ENCODE data around the gene GLIS1. TPM values are rescaled to one million over a fixed set of nuclear protein-coding genes. Genes with fewer than 3 reads are reported as not detected.

The GLIS1 gene
- total RNA-seq, 1 experiment from 2014 or later = 0.42 TPM

GRCh38 chr1:53510215-53510614 lies 228.7 kb downstream of the GLIS1 start:
- H3K4me3 ChIP-seq (ENCODE audit: insufficient read depth, low read depth, low read length) = no peak overlapping the region
- no peaks in the 10 kb centered on the region for H3K36me3 ChIP-seq (replicated peaks; ENCODE audit: control insufficient read depth, insufficient read depth, low read length)
- DNase-seq = no peak
- no peaks in the 10 kb centered on the region; the same call in 1 of the 2 replicates for H3K27me3 ChIP-seq (ENCODE audit: control insufficient read depth, insufficient read depth, low read length)

GRCh38 chr1:53509775-53510174 lies 229.2 kb downstream of the GLIS1 start:
- no peaks in the 10 kb centered on the region; the same call in 1 of the 2 replicates for H3K27me3 ChIP-seq (ENCODE audit: control insufficient read depth, insufficient read depth, low read length)
- DNase-seq = no peak
- H3K4me3 ChIP-seq (ENCODE audit: insufficient read depth, low read depth, low read length) = no peak overlapping the region

GRCh38 chr1:53508991-53509666 lies 229.8 kb downstream of the GLIS1 start:
- Histone ChIP-seq H3K4me3 (ENCODE audit: insufficient read depth, low read depth, low read length) (no peak overlapping the region), H3K27me3 (ENCODE audit: control insufficient read depth, insufficient read depth, low read length) (peaks cover under 1% of the 10 kb centered on the region; the same call in 1 of the 2 replicates), H3K36me3 (replicated peaks; ENCODE audit: control insufficient read depth, insufficient read depth, low read length) (no peaks in the 10 kb centered on the region)
- no peak for DNase-seq

More at GRCh38 chr1:53509775-53510174, 229.2 kb downstream of the GLIS1 start:
- H3K36me3 ChIP-seq (replicated peaks; ENCODE audit: control insufficient read depth, insufficient read depth, low read length) = no peaks in the 10 kb centered on the region

- no peaks in the 10 kb centered on the region for H3K36me3 ChIP-seq (replicated peaks; ENCODE audit: control insufficient read depth, insufficient read depth, low read length)
- peaks cover 2% of the 10 kb centered on the region; the same call in 1 of the 2 replicates for H3K27me3 ChIP-seq (ENCODE audit: control insufficient read depth, insufficient read depth, low read length)
- DNase-seq = no peak
- no peak overlapping the region for H3K4me3 ChIP-seq (ENCODE audit: insufficient read depth, low read depth, low read length)
Observed at GRCh38 chr1:53508056-53508990, 230.6 kb downstream of the GLIS1 start.

GRCh38 chr1:53507116-53507820 lies 231.7 kb downstream of the GLIS1 start:
- H3K27me3 ChIP-seq (ENCODE audit: control insufficient read depth, insufficient read depth, low read length) = peaks cover 2% of the 10 kb centered on the region; the same call in 1 of the 2 replicates
- no peaks in the 10 kb centered on the region for H3K36me3 ChIP-seq (replicated peaks; ENCODE audit: control insufficient read depth, insufficient read depth, low read length)
- no peak overlapping the region for H3K4me3 ChIP-seq (ENCODE audit: insufficient read depth, low read depth, low read length)
- DNase-seq = peak; percentile 70

- Histone ChIP-seq H3K27me3 (ENCODE audit: control insufficient read depth, insufficient read depth, low read length) (peaks cover 2% of the 10 kb centered on the region; the same call in 1 of the 2 replicates), H3K36me3 (replicated peaks; ENCODE audit: control insufficient read depth, insufficient read depth, low read length) (no peaks in the 10 kb centered on the region), H3K4me3 (ENCODE audit: insufficient read depth, low read depth, low read length) (no peak overlapping the region)
- DNase-seq = no peak
Observed at GRCh38 chr1:53506355-53507050, 232.5 kb downstream of the GLIS1 start.

- Histone ChIP-seq H3K36me3 (replicated peaks; ENCODE audit: control insufficient read depth, insufficient read depth, low read length) (no peaks in the 10 kb centered on the region), H3K4me3 (ENCODE audit: insufficient read depth, low read depth, low read length) (no peak overlapping the region), H3K27me3 (ENCODE audit: control insufficient read depth, insufficient read depth, low read length) (peaks cover 2% of the 10 kb centered on the region; the same call in 1 of the 2 replicates)
- DNase-seq = no peak
Observed at GRCh38 chr1:53505891-53506290, 233.1 kb downstream of the GLIS1 start.

- Histone ChIP-seq H3K4me3 (ENCODE audit: insufficient read depth, low read depth, low read length) (no peak overlapping the region), H3K27me3 (ENCODE audit: control insufficient read depth, insufficient read depth, low read length) (peaks cover 2% of the 10 kb centered on the region; the same call in 1 of the 2 replicates), H3K36me3 (replicated peaks; ENCODE audit: control insufficient read depth, insufficient read depth, low read length) (no peaks in the 10 kb centered on the region)
- no peak for DNase-seq
Observed at GRCh38 chr1:53505401-53505800, 233.6 kb downstream of the GLIS1 start.

- H3K27me3 ChIP-seq (ENCODE audit: control insufficient read depth, insufficient read depth, low read length) = peaks cover 2% of the 10 kb centered on the region; the same call in 1 of the 2 replicates
- H3K36me3 ChIP-seq (replicated peaks; ENCODE audit: control insufficient read depth, insufficient read depth, low read length) = no peaks in the 10 kb centered on the region
- no peak overlapping the region for H3K4me3 ChIP-seq (ENCODE audit: insufficient read depth, low read depth, low read length)
- DNase-seq = no peak
Observed at GRCh38 chr1:53504901-53505300, 234.1 kb downstream of the GLIS1 start.

GRCh38 chr1:53503433-53504217 lies 235.3 kb downstream of the GLIS1 start:
- no peak overlapping the region for H3K4me3 ChIP-seq (ENCODE audit: insufficient read depth, low read depth, low read length)
- DNase-seq = peak; percentile 78
- no peaks in the 10 kb centered on the region for H3K36me3 ChIP-seq (replicated peaks; ENCODE audit: control insufficient read depth, insufficient read depth, low read length)
- peaks cover 2% of the 10 kb centered on the region; the same call in 1 of the 2 replicates for H3K27me3 ChIP-seq (ENCODE audit: control insufficient read depth, insufficient read depth, low read length)

GRCh38 chr1:53502641-53503432 lies 236.1 kb downstream of the GLIS1 start:
- DNase-seq = peak; percentile 65
- Histone ChIP-seq H3K4me3 (ENCODE audit: insufficient read depth, low read depth, low read length) (no peak overlapping the region), H3K27me3 (ENCODE audit: control insufficient read depth, insufficient read depth, low read length) (peaks cover 2% of the 10 kb centered on the region; the same call in 1 of the 2 replicates), H3K36me3 (replicated peaks; ENCODE audit: control insufficient read depth, insufficient read depth, low read length) (no peaks in the 10 kb centered on the region)

- peak; percentile 81 for DNase-seq
- no peaks in the 10 kb centered on the region for H3K36me3 ChIP-seq (replicated peaks; ENCODE audit: control insufficient read depth, insufficient read depth, low read length)
- peaks cover 2% of the 10 kb centered on the region; the same call in 1 of the 2 replicates for H3K27me3 ChIP-seq (ENCODE audit: control insufficient read depth, insufficient read depth, low read length)
- no peak overlapping the region for H3K4me3 ChIP-seq (ENCODE audit: insufficient read depth, low read depth, low read length)
Observed at GRCh38 chr1:53501065-53502005, 237.6 kb downstream of the GLIS1 start.

Measured in H7 (cell line).